Keratinocyte (primary cell): ENCODE results near the gene JSRP1. TPM values are rescaled to one million over a fixed set of nuclear protein-coding genes. Genes with fewer than 3 reads are reported as not detected.

Experiments used
- DNase-seq: peaks from one replicate; pipeline ENCODE4 v3.0.0-alpha.2; 2011; ENCODE audit warnings: low read depth, missing footprints, low spot score
- FAIRE-seq: peaks from 2 replicates; lab custom pipeline; 2011; peaks lifted over from hg19 to GRCh38; lab: Jason Lieb, UNC
- H2AFZ ChIP-seq: 2 replicates; pipeline ENCODE4 v1.6.0; 2012; ENCODE audit warnings: low read length, control low read depth, inconsistent platforms; ENCODE audit not compliant: control insufficient read depth
- H3K27ac ChIP-seq: 2 replicates; pipeline ENCODE4 v1.5.1; 2011; ENCODE audit warnings: low read length; ENCODE audit not compliant: control insufficient read depth, insufficient read depth
- H3K27me3 ChIP-seq: 3 replicates; pipeline ENCODE4 v1.6.0; 2011; ENCODE audit warnings: low read length; ENCODE audit not compliant: control insufficient read depth, insufficient read depth; ENCODE audit errors: extremely low read depth
- H3K36me3 ChIP-seq, 2 experiments: 2 replicates in 1 of 2; 3 replicates in 1 of 2; pipeline ENCODE4 v1.5.1; 2011; ENCODE audit warnings: low read length in 2 of 2, mild to moderate bottlenecking in 1 of 2; ENCODE audit not compliant: control insufficient read depth in 2 of 2, insufficient read depth in 2 of 2; ENCODE audit errors: extremely low read depth in 1 of 2
- H3K4me1 ChIP-seq: 3 replicates; pipeline ENCODE4 v1.5.1; 2011; ENCODE audit warnings: low read length; ENCODE audit not compliant: control insufficient read depth, insufficient read depth; ENCODE audit errors: extremely low read depth
- H3K4me2 ChIP-seq: 3 replicates; pipeline ENCODE4 v1.6.0; 2011; ENCODE audit warnings: low read depth, low read length; ENCODE audit not compliant: control insufficient read depth, insufficient read depth; ENCODE audit errors: extremely low read depth
- H3K4me3 ChIP-seq, 3 experiments: fragments of 200-600 bp in 1 of 3; sonication (generic) in 1 of 3; 2 replicates in 2 of 3; 3 replicates in 1 of 3; pipeline ENCODE4 v1.5.1; 2011 to 2016; ENCODE audit warnings: low read length in 3 of 3, mild to moderate bottlenecking in 3 of 3, control low read depth in 2 of 3, inconsistent platforms in 1 of 3, low read depth in 1 of 3, mixed read lengths in 1 of 3, mixed run types in 1 of 3, moderate library complexity in 1 of 3; ENCODE audit not compliant: control insufficient read depth in 2 of 3, insufficient read depth in 2 of 3; ENCODE audit errors: extremely low read depth in 1 of 3
- H3K79me2 ChIP-seq: 2 replicates; pipeline ENCODE4 v1.6.0; 2012; ENCODE audit warnings: low read length; ENCODE audit not compliant: control insufficient read depth, insufficient read depth
- H3K9ac ChIP-seq: 3 replicates; pipeline ENCODE4 v1.6.0; 2011; ENCODE audit warnings: low read length; ENCODE audit not compliant: control insufficient read depth, insufficient read depth; ENCODE audit errors: extremely low read depth
- H3K9me1 ChIP-seq: 3 replicates; pipeline ENCODE4 v1.6.0; 2011; ENCODE audit warnings: low read length; ENCODE audit not compliant: control insufficient read depth, insufficient read depth; ENCODE audit errors: extremely low read depth
- H3K9me3 ChIP-seq: 2 replicates; pipeline ENCODE4 v1.5.1; 2012; ENCODE audit warnings: low read depth, low read length; ENCODE audit not compliant: control insufficient read depth
- H4K20me1 ChIP-seq: 3 replicates; pipeline ENCODE4 v1.6.0; 2011; ENCODE audit warnings: low read length; ENCODE audit not compliant: control insufficient read depth, insufficient read depth; ENCODE audit errors: extremely low read depth
- EZH2 ChIP-seq: IDR thresholded peaks from one replicate; pipeline ENCODE4 v1.6.1; 2012; ENCODE audit warnings: inconsistent platforms, mild to moderate bottlenecking, low read length, moderate library complexity
- dilution Hi-C: fragments of 300-500 bp; cut with MboI; formaldehyde crosslinking; loops from one replicate; pipeline ENCODE4 v1.7.0; 2020; ENCODE audit warnings: low sequenced_read_pairs; ENCODE audit not compliant: extremely low pct_ligation_motif_present
- polyA plus RNA-seq, 5 experiments: library from polyadenylated mRNA; depleted of rRNA in 3 of 5; stranded (reverse) in 3 of 5; stranded (forward) in 1 of 5; unstranded in 1 of 5; fragments of >200 nt; gene quantifications; 1 replicate in 1 of 5; 2 replicates in 3 of 5; 3 replicates in 1 of 5; pipeline versions ENCODE4 v1.2.1 to v1.2.3, GENCODE V29; 2011 to 2012; ENCODE audit warnings: missing spikeins in 2 of 5, low read depth in 1 of 5, low replicate concordance in 1 of 5
- TF ChIP-seq, protein P1 (sequence below), 3 experiments: IDR thresholded peaks in 1 of 3; conservative IDR thresholded peaks in 1 of 3; optimal IDR thresholded peaks in 1 of 3; 2 replicates in 2 of 3; 3 replicates in 1 of 3; pipeline versions ENCODE3 to v1.5.1; 2011; ENCODE audit warnings: low read length in 3 of 3, mild to moderate bottlenecking in 3 of 3, moderate library complexity in 2 of 3, control low read depth in 1 of 3, inconsistent platforms in 1 of 3; ENCODE audit not compliant: insufficient read depth in 2 of 3; ENCODE audit errors: extremely low read depth in 1 of 3

JSRP1 gene
- polyA plus RNA-seq, 1 donor (not counting 4 experiments of a cell fraction or from before 2014, with no cell fraction given), result not detected

DNA sequence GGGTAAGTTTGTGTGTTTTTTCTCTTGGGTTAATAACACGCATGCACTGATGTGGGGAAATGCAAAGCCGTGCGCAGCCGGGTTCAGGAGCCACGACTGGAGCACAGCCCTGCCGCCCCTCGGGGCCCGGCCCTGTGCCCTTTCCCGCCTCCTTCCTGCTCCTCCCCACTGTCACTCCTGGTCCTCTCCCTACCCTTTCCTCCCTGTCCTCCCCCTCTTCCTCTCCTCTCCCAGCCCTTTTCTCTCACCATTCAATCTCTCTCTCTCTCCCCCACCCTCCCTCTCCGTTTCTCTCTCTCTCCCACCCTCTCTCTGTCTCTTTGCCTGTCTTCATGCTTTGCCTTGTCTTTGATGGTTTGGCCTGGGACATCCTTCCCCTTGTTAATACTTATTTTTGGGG, 47.2 kb downstream of the JSRP1 start:
- no peaks in the 10 kb centered on the region for H3K9me3 ChIP-seq
- H3K4me2 ChIP-seq, result no peak overlapping the region
- no peak overlapping the region for H2AFZ ChIP-seq
- H3K9me1 ChIP-seq, result peaks cover 4% of the 10 kb centered on the region
- no peak overlapping the region for H3K4me3 ChIP-seq
- H3K27me3 ChIP-seq, result no peaks in the 10 kb centered on the region
- peaks cover 27 to 28% of the 10 kb centered on the region in 2 experiments for H3K36me3 ChIP-seq
- H3K27ac ChIP-seq, result no peak overlapping the region
- FAIRE-seq, result no peak
- dilution Hi-C loops, result no loop called here
- no peaks in the 10 kb centered on the region for H4K20me1 ChIP-seq
- TF ChIP-seq EZH2, result no peak
- TF ChIP-seq, protein P1, sequence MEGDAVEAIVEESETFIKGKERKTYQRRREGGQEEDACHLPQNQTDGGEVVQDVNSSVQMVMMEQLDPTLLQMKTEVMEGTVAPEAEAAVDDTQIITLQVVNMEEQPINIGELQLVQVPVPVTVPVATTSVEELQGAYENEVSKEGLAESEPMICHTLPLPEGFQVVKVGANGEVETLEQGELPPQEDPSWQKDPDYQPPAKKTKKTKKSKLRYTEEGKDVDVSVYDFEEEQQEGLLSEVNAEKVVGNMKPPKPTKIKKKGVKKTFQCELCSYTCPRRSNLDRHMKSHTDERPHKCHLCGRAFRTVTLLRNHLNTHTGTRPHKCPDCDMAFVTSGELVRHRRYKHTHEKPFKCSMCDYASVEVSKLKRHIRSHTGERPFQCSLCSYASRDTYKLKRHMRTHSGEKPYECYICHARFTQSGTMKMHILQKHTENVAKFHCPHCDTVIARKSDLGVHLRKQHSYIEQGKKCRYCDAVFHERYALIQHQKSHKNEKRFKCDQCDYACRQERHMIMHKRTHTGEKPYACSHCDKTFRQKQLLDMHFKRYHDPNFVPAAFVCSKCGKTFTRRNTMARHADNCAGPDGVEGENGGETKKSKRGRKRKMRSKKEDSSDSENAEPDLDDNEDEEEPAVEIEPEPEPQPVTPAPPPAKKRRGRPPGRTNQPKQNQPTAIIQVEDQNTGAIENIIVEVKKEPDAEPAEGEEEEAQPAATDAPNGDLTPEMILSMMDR (optimal IDR thresholded peaks at IDR 0.05 in 1 of 3, IDR thresholded peaks at IDR 0.05 in 1 of 3, conservative IDR thresholded peaks at IDR 0.05 in 1 of 3; ENCODE audit: extremely low read depth in 1 of 3, insufficient read depth in 2 of 3, low read length in 3 of 3), result no peak
- no peak for DNase-seq
- H3K4me1 ChIP-seq, result peaks cover 36% of the 10 kb centered on the region
- H3K9ac ChIP-seq, result no peak overlapping the region
- no peaks in the 10 kb centered on the region for H3K79me2 ChIP-seq

DNA sequence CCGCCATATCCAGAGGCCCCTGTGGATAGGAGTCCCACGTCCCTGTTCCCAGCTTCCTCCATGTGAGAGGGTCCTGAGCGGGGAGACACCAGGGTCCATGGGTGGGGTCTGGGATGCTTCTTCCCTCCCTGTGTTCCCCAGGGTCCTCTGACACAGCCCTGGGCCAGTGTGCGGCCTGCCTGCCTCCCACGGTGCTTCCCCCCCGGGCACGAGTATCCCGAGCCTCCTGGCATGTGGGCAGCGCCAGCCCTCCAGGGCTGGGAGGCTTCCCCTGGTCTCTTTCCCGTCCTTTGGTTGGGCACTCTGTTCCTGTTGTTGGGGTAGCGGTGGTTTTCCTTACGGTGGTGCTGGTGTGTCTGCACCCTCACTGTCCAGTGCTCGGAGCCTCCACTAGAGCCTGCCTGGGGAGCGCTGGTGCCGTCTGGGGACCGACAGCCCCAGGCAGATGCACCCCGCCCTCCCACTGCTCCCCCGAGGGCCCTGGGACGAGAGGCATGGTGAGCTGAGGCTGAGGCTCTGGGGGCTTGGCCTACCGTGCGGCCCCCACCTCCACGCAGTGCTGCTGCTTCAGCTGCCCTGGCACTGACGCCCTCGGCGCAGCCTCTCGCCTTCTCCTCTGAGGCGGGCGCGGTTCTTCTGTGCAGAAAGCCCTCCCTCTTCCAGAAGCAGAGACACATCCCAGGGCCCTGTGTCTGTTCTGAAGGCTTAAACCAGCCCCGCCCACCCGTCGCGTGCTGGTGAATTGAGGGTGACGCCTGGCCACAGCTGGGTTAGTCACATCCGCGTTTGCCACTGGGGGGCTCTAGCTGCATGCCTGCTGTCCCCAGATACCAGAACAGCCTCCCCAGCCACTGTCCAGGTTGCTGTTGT, 48.0 kb downstream of the JSRP1 start:
- TF ChIP-seq EZH2, result no peak
- TF ChIP-seq, protein P1 (optimal IDR thresholded peaks at IDR 0.05 in 1 of 3, IDR thresholded peaks at IDR 0.05 in 1 of 3, conservative IDR thresholded peaks at IDR 0.05 in 1 of 3; ENCODE audit: extremely low read depth in 1 of 3, insufficient read depth in 2 of 3, low read length in 3 of 3), result peak in 2 of 3 experiments; percentile 18 to 64
- H3K36me3 ChIP-seq, result peaks cover 24 to 30% of the 10 kb centered on the region in 2 experiments
- H3K27me3 ChIP-seq, result no peaks in the 10 kb centered on the region
- H3K9ac ChIP-seq, result peak overlapping the region; percentile 6
- H3K4me1 ChIP-seq, result peaks cover 34% of the 10 kb centered on the region
- H2AFZ ChIP-seq, result no peak overlapping the region
- H3K4me3 ChIP-seq, result no peak overlapping the region
- no peaks in the 10 kb centered on the region for H4K20me1 ChIP-seq
- peak overlapping the region; percentile 3 for H3K4me2 ChIP-seq
- DNase-seq (no peak), FAIRE-seq (peak; percentile 39)
- peaks cover 4% of the 10 kb centered on the region for H3K9me1 ChIP-seq
- no peaks in the 10 kb centered on the region for H3K79me2 ChIP-seq
- H3K9me3 ChIP-seq, result no peaks in the 10 kb centered on the region
- H3K27ac ChIP-seq, result no peak overlapping the region
- dilution Hi-C loops, result no loop called here
